ENCODE data around the gene SPP1.

- TF ChIP-seq CTCF (IDR thresholded peaks at IDR 0.05) (no peak), EP300 (IDR thresholded peaks at IDR 0.05) (no peak), POLR2A (IDR thresholded peaks at IDR 0.05) (no peak), POLR2AphosphoS5 (IDR thresholded peaks at IDR 0.05) (peak in 1 of 4 donors; percentile 4)
Measured at GRCh38 chr4:88005076-88005475, 29.6 kb downstream of the SPP1 start.

All from sigmoid colon (tissue), 4 donors.